Activated T-cell treated with anti-CD3 and anti-CD28 coated beads, Interleukin-2, amount 50 U/mL, for 48 hours (primary cell): ENCODE measurements around the gene TMEM51.

Experiments used
- DNase-seq, 2 experiments: peaks; one replicate each; pipeline ENCODE4 v3.0.0-alpha.2; 2020

The TMEM51 gene

GRCh38 chr1:15255582-15256149 is 102.1 kb downstream of the TMEM51 start:
- DNase-seq, result no peak

DNA sequence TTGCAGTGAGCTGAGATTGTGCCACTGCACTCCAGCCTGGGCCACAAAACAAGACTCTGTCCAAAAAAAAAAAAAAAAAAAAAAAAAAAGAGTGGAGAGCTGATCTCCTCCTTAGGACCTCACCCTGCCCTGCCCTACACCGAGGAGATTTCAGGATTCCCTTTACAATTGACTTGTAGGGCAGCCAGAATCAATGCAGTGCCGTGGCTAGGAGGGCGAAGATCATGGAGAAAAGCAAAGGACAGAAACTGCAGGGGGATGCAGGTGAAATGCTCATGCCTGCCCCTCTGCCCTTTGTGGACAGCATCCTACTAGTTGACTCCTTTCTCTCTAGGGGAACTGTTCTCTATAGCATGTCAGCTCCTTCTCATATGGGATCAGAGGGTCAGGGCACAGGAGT is 103.0 kb downstream of the TMEM51 start:
- no peak for DNase-seq

DNA sequence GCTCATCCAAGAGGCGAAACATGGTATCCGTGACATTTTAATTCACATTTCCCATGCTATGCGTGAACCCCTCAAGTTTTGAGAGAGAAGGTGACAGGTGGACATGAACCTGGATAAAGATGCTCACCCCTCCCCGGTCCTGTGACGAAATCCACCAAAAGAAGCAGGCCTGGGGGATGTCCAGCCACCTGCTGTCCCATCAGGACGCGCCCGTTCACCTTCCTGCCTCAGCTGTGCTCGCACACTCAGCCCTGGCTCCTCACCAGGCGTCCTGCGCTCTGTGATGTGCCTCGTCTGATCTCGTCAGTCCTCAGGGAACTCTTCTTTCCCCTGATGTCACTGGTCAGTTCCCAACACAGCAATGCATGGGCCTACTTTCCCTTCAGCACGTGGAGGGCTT is 103.8 kb downstream of the TMEM51 start:
- no peak for DNase-seq

DNA sequence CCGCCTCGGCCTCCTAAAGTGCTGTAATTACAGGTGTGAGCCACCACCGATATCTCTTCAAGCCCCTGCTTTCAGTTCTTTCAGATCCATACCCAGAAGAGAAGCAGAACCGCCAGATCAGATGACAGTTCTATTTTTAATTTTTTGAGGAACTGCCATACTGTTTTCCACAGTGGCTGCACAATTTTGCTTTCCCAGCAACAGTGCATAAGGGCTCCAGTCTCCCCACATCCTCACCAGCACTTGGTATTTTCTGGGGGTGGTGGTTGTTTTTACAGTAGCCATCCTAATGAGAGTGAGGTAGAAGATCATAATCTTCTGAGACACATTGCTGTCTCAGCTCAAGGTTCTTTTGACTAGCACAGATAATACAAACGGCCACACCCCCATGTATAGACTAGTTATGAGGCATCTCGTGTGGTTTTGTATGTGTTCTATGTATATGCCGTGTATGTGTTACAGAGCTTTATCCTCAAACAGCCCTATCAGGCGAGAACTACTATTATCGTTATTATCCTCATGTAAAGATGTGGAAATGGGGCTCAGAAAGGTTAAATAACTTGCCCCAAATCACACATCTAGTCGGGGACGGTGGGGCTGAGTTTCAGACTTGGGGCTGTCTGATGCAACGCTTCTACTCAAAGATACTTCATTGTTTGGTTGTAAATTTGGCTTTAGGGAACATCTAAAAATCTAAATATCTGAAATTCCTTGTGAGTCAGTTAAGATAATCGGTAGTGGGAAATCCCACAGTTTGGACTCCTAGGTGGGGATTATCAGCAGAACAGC is 105.5 kb downstream of the TMEM51 start:
- no peak for DNase-seq

- no peak for DNase-seq
These were observed 106.1 kb downstream of the TMEM51 start for GRCh38 chr1:15259622-15260007.

- DNase-seq, result no peak
These were observed 107.0 kb downstream of the TMEM51 start for GRCh38 chr1:15260418-15261154.

DNA sequence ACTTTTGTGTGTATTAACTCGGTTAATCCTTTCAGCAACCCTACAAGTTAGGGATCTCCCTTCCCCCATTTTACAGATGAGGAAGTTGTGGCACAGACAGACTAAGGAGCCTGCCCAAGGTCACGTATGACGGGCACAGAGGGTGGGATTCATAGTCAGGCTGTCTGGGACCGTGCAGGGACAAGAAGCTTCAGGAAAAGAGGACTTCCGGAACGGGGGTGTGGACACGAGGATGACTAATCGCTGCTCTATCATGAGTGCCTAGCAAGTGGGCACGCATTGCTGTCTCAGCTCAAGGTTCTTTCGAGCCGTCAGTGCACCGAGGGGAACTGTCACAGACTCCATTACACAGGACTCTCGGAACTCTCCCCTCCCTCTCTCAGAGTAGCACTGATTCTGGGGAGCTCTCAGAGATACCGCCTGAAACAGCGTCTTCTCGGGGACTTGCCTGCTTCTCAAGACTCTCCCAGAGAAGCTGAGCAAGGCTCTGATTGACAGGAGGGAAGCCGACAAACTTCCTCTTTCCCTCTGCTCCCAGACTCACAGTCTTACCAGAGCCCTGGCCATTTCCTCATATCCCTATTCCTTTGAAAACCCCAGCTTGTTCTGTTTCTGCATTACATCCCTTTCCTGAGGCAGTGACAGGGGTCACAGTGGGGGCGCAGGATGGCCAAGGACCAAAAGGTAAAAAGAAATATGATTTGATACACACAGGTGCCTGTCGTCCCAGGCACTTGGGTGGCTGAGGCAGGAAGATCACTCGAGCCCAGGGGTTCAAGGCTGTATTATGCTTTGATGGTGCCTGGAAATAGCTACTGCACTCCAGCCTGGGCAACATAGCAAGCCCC is 107.8 kb downstream of the TMEM51 start:
- DNase-seq, result peak in 1 of 2 experiments; percentile 53

DNA sequence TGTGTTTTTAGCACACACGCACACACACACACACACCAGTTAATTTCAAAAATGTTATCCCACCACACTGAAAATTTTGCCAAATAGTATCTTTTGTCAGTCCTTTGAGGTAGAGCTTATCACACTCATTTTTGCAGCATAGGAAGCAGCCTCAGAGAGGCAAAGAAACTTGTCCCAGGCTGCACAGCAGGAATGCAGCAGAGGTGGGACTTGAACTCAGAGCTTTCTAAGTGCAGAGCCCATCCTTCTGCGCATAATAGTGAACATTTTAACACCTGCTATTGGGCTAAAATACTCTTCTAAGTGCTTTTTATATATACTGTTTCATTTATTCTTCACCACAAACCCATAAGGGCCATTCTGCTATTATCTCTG is 108.4 kb downstream of the TMEM51 start:
- no peak for DNase-seq

DNA sequence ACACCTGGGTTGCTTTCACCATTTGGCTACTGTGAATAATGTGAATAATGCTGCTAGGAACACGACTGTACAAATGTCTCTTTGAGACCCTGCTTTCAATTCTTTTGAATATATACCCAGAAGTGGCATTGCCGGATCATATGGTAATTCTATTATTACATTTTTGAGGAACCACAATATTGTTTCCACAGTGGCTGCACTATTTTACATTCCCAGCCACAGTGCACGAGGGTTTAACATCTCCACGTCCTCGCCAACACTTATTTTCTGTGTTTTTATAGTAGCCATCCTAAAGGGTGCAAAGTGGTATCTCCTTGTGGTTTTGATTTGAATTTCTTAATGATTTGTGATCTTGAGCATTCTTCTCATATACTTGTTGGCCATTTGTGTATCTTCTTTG is 109.2 kb downstream of the TMEM51 start:
- no peak for DNase-seq

GRCh38 chr1:15264769-15265168 is 111.2 kb downstream of the TMEM51 start:
- no peak for DNase-seq
